ENCODE data around the gene FRMPD4.

FRMPD4 gene

DNA sequence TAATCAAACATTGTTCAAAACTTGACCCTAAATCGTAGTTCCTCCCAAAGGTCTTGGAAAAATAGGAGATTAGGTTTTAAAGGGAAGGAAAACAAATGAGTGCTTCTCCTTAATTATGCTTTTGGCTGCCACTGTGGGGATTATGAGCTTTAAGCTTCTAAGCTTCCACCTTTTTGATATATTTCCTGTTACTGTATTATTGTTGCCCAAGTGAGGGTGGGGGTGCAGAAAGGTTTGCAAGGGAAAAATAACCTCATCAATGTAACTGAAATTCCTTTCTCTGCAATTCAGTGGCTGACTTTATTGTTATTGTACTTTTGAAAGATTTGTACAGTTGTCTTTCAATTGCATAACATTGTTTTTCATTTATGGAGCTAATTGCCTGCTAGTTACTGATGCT lies 285.1 kb downstream of the FRMPD4 start:
- Mint-ChIP-seq H3K4me1 (ENCODE audit: low read depth) (no peaks in the 10 kb centered on the region), H3K4me3 (no peak overlapping the region), H3K9me3 (no peaks in the 10 kb centered on the region), H3K27me3 (ENCODE audit: low read depth) (no peaks in the 10 kb centered on the region), H3K27ac (no peak overlapping the region), H3K36me3 (ENCODE audit: low read depth) (no peaks in the 10 kb centered on the region)
- DNase-seq (ENCODE audit: low spot score) = no peak

DNA sequence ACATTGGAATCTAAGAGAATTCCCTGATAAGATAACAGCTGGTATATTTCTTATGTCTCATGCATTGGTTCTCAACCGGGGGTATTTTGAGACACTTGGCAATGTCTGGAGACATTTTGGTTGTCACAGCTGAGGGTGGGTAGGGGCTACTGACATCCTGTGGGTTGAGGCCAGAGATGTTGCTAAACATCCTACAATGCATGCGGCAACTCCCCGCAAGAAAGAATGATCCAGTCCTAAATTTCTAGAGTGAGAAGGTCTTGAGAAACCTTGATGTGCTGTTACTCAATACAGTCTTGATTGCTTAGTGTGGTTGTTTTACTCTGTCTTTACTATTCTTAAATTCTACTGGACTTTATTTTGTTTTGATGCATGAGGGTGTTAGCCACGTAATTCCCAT lies 287.2 kb downstream of the FRMPD4 start:
- Mint-ChIP-seq H3K27me3 (ENCODE audit: low read depth) (no peaks in the 10 kb centered on the region), H3K36me3 (ENCODE audit: low read depth) (no peaks in the 10 kb centered on the region), H3K4me3 (no peak overlapping the region), H3K4me1 (ENCODE audit: low read depth) (no peaks in the 10 kb centered on the region), H3K27ac (no peak overlapping the region), H3K9me3 (no peaks in the 10 kb centered on the region)
- no peak for DNase-seq (ENCODE audit: low spot score)

DNA sequence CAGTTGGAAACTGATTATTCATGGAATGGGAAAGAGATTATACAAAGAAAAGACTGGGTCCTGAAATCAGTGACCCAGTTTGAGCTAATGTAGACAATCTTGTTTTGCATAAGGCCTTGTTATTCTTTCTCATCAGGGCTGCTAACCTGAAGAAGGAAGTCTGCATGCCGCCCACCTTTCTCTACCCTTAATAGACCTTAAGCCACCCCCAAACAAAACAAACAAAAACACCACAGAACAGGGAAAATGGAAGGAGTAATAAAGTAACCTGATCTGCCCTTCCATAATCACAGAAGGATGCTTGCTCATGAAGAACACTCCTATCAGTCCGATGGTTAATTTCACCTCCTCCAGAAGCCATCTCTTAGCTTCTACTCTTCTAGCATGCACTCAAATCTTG lies 288.1 kb downstream of the FRMPD4 start:
- Mint-ChIP-seq H3K9me3 (no peaks in the 10 kb centered on the region), H3K4me1 (ENCODE audit: low read depth) (no peaks in the 10 kb centered on the region), H3K27ac (no peak overlapping the region), H3K36me3 (ENCODE audit: low read depth) (no peaks in the 10 kb centered on the region), H3K4me3 (no peak overlapping the region), H3K27me3 (ENCODE audit: low read depth) (no peaks in the 10 kb centered on the region)
- DNase-seq (ENCODE audit: low spot score) = no peak

DNA sequence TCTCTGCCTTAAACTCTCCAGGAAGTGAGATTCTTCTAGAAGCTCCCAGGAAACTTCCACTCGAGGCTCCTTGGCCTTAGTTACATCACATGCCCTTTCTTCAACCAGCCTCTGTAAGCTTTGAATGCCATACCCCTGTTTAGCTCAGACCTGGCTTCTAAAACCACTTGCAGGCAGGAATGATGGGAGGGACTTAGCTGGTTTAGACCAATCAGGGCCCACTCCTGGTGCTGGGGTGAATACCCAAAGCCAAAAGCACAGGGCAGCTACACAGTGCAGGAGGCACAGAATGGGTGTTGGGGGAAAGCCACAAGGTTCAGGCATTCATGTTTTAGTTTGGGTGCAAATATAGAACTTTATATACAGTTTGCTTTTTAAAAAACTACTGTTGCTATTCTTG lies 296.2 kb downstream of the FRMPD4 start:
- no peaks in the 10 kb centered on the region for H3K27me3 Mint-ChIP-seq (ENCODE audit: low read depth)
- H3K4me1 Mint-ChIP-seq (ENCODE audit: low read depth) = no peaks in the 10 kb centered on the region
- no peaks in the 10 kb centered on the region for H3K9me3 Mint-ChIP-seq
- no peak for DNase-seq (ENCODE audit: low spot score)
- no peaks in the 10 kb centered on the region for H3K36me3 Mint-ChIP-seq (ENCODE audit: low read depth)
- H3K27ac Mint-ChIP-seq = no peak overlapping the region
- no peak overlapping the region for H3K4me3 Mint-ChIP-seq

DNA sequence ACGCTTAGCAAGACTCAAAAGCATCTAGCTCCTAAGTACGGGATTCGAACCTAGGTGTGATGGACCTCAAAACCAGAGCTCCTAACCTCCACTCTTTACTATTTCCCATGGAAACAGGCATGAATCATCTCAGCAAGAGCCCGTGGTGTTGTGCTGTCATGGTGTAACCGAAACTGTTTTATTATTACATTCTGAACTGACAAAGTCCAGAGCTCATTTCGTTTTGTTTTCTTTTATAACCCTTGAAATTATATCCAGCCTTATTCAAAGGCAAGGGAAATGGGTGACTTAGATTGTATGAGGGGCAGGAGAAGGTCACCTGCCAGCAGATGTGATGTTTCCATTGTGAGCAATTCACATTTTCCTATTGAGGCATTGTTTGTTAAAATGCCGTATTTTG lies 301.1 kb downstream of the FRMPD4 start:
- Mint-ChIP-seq H3K4me1 (ENCODE audit: low read depth) (no peaks in the 10 kb centered on the region), H3K36me3 (ENCODE audit: low read depth) (no peaks in the 10 kb centered on the region), H3K27me3 (ENCODE audit: low read depth) (no peaks in the 10 kb centered on the region), H3K4me3 (no peak overlapping the region), H3K27ac (no peak overlapping the region), H3K9me3 (no peaks in the 10 kb centered on the region)
- no peak for DNase-seq (ENCODE audit: low spot score)

DNA sequence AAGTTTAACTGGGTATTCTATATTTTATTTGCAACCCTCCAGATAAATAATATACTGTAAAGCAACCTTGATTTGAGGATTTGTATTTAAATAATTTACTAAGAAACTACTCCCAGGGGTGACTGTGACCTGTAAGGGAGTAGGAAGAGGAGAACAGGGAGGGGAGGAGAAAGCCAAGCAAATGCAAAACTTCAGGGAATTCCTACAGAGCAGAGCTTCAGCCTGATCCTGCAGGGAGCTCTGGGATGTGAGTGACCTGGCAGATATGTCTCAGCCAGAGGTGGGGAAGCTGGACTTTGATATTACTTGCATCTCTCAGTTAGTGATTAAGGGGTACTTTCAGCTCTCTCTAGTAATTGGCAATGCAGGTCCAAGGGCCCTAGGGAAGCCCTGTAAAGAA lies 302.0 kb downstream of the FRMPD4 start:
- no peak overlapping the region for H3K4me3 Mint-ChIP-seq
- H3K27me3 Mint-ChIP-seq (ENCODE audit: low read depth) = no peaks in the 10 kb centered on the region
- H3K27ac Mint-ChIP-seq = no peak overlapping the region
- no peaks in the 10 kb centered on the region for H3K4me1 Mint-ChIP-seq (ENCODE audit: low read depth)
- H3K9me3 Mint-ChIP-seq = no peaks in the 10 kb centered on the region
- no peak for DNase-seq (ENCODE audit: low spot score)
- no peaks in the 10 kb centered on the region for H3K36me3 Mint-ChIP-seq (ENCODE audit: low read depth)

DNA sequence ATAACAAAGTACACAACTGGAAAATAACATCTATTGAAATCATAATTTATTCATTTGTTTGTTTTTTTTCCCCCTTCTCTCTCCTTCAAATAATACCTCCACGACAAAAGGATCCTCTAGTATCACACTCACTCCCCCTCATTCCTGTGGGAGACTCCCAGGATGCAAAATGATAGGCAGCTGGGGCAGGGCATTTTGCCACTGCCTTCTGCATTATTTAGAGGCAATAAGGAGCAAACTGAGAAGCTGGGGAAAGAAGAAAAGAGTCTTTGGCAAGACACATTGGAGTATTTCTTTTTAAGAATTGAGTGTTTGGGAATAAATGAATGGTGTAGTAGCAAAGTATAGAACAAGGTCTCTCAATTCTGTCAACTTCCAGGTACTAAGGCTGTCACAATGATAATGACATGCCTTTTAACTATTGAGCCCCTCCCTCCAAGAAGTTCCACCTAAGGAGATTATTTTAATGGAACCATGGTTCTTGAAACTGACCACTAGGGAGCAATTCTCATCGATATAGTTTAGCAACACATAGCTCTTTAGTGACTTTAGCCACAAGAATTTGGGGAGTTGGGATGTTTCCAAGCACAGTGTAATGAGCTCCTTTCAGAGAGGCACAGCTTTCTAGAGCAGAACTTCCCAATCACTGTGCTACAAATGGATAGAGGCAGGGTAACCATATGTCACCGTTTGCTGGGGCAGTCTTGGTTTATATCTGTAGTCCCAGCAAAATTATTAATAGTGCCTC lies 303.3 kb downstream of the FRMPD4 start:
- H3K36me3 Mint-ChIP-seq (ENCODE audit: low read depth) = no peaks in the 10 kb centered on the region
- H3K4me1 Mint-ChIP-seq (ENCODE audit: low read depth) = no peaks in the 10 kb centered on the region
- no peaks in the 10 kb centered on the region for H3K9me3 Mint-ChIP-seq
- H3K27ac Mint-ChIP-seq = no peak overlapping the region
- H3K27me3 Mint-ChIP-seq (ENCODE audit: low read depth) = no peaks in the 10 kb centered on the region
- H3K4me3 Mint-ChIP-seq = no peak overlapping the region
- no peak for DNase-seq (ENCODE audit: low spot score)

DNA sequence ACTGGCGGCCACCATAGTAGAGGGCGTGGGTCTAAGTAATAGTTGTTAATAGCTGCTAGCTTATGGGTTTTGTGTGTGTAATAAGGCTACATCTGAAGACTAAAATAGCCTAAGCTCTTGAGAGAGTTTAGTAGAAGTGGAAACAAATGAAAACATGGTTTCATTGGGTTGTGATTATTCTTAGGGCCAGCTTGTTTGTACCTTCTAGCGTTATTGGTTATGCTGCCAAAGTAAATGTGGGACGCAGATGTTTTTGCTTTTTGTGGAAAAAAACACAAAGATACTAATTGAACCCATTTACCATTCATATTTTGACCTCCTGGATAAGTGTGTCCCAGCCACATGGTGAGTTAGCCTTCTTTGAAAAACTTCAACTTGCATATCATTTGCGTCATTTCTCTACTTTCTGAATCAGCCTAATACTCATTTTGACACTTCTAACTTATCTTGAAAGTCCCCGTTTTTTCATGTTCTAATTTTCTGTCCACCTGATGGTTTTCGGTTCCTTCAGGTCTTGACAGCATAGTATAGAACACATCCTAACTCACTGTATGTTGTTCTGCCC lies 305.3 kb downstream of the FRMPD4 start:
- H3K9me3 Mint-ChIP-seq = no peaks in the 10 kb centered on the region
- H3K27me3 Mint-ChIP-seq (ENCODE audit: low read depth) = no peaks in the 10 kb centered on the region
- no peak for DNase-seq (ENCODE audit: low spot score)
- no peaks in the 10 kb centered on the region for H3K36me3 Mint-ChIP-seq (ENCODE audit: low read depth)
- no peak overlapping the region for H3K27ac Mint-ChIP-seq
- no peaks in the 10 kb centered on the region for H3K4me1 Mint-ChIP-seq (ENCODE audit: low read depth)
- no peak overlapping the region for H3K4me3 Mint-ChIP-seq

DNA sequence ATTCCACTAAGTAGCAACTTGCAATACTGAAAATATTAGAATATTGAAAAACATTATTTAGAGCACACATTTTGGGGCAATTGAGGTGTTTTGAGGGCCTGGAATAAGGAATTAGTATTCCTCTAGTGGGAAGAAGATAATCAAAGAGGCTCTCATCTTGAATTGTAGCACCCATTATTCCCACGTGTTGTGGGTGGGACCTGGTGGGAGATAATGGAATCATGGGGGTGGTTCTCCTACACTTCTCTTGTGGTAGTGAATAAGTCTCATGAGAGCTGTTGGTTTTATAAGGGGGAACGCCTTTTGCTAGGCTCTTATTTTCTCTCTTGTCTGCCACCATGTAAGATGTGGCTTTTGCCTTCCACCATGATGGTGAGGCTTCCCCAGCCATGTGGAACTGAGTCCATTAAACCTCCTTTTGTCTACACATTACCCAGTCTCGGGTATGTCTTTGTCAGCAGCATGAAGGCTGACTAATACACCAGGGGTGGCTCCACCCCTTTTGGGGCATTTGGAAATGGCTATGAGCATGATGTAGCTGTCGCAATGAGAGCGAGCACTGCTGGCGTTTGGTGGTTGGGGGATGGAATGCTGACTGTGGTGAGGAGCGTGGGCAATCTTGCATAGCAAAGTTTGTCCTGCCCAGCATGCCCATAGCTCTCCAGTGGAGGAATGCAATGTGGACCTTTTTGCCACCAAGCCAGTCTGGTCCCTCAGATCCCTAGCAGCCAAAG lies 308.2 kb downstream of the FRMPD4 start:
- Mint-ChIP-seq H3K36me3 (ENCODE audit: low read depth) (no peaks in the 10 kb centered on the region), H3K4me3 (no peak overlapping the region), H3K4me1 (ENCODE audit: low read depth) (no peaks in the 10 kb centered on the region), H3K9me3 (no peaks in the 10 kb centered on the region), H3K27me3 (ENCODE audit: low read depth) (no peaks in the 10 kb centered on the region), H3K27ac (no peak overlapping the region)
- no peak for DNase-seq (ENCODE audit: low spot score)

DNA sequence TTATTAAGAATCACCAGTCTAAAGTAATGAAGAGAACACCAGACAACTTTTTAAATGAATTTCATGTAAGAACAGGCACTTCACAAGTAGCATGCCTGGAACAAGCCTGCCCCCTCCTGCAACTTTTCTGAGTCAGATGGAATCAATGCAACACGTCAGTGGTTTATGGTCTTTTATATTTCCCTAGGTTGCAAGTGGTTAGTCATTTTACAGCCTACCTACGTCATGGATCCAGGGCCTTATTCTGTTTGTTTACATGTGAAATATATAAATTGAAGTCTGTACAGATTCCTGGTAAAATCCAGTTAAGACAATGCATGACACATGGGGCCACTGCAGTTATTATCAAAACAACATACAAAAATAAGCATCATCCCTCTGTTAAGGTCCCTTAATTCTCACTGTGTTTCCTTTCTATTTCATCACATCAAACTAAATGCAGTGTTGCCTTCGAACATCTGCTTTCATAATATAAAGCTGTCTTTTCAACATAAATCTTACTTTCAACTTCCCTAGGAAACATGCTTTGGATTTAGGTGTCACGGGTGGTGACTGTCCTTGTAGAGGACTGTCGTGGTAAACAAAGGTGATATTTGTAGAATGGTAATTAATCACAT lies 309.3 kb downstream of the FRMPD4 start:
- no peak overlapping the region for H3K27ac Mint-ChIP-seq
- DNase-seq (ENCODE audit: low spot score) = no peak
- no peaks in the 10 kb centered on the region for H3K9me3 Mint-ChIP-seq
- H3K36me3 Mint-ChIP-seq (ENCODE audit: low read depth) = no peaks in the 10 kb centered on the region
- H3K4me3 Mint-ChIP-seq = no peak overlapping the region
- H3K4me1 Mint-ChIP-seq (ENCODE audit: low read depth) = no peaks in the 10 kb centered on the region
- H3K27me3 Mint-ChIP-seq (ENCODE audit: low read depth) = no peaks in the 10 kb centered on the region

DNA sequence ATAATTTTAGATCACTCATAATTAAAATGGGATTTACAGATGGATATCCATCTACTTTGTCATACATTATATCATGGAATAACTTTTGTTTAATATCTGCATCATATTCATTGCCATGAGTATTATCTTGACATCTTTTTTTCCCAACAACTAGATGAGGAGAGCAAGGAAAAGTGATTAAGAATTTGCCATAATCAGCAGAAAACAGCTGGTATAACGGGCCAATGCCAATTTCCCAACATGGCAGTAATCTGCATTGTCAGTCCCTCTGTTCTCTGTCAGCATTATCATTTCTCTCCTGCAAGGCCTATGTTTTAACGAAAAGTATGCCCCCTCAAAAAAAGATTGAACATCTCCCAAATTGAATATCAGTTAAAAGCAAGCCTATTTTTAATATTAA lies 314.0 kb downstream of the FRMPD4 start:
- H3K36me3 Mint-ChIP-seq (ENCODE audit: low read depth) = no peaks in the 10 kb centered on the region
- no peak overlapping the region for H3K4me3 Mint-ChIP-seq
- H3K9me3 Mint-ChIP-seq = no peaks in the 10 kb centered on the region
- DNase-seq (ENCODE audit: low spot score) = no peak
- H3K27ac Mint-ChIP-seq = no peak overlapping the region
- H3K4me1 Mint-ChIP-seq (ENCODE audit: low read depth) = no peaks in the 10 kb centered on the region
- no peaks in the 10 kb centered on the region for H3K27me3 Mint-ChIP-seq (ENCODE audit: low read depth)

DNA sequence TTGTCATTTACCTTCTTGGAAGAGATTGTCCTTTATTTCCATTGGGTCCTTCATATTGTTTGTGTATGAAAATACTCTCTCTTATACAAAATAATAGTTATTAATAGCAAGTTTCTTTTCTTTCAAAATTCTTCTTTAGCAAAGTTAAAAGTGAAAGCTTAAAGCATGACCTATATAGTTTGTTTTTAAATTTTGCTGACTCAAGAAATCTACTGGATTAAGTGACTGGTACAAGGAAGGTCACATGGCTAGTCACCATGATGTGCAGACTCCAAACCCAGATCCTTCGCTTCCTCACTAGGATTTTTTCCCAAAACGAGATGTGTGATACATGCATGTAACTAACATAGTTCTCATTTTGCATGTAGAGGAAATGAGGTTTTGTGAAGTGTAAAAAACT lies 322.7 kb downstream of the FRMPD4 start:
- Mint-ChIP-seq H3K4me1 (ENCODE audit: low read depth) (no peaks in the 10 kb centered on the region), H3K27ac (no peak overlapping the region), H3K27me3 (ENCODE audit: low read depth) (no peaks in the 10 kb centered on the region), H3K4me3 (no peak overlapping the region), H3K36me3 (ENCODE audit: low read depth) (no peaks in the 10 kb centered on the region), H3K9me3 (no peaks in the 10 kb centered on the region)
- no peak for DNase-seq (ENCODE audit: low spot score)

DNA sequence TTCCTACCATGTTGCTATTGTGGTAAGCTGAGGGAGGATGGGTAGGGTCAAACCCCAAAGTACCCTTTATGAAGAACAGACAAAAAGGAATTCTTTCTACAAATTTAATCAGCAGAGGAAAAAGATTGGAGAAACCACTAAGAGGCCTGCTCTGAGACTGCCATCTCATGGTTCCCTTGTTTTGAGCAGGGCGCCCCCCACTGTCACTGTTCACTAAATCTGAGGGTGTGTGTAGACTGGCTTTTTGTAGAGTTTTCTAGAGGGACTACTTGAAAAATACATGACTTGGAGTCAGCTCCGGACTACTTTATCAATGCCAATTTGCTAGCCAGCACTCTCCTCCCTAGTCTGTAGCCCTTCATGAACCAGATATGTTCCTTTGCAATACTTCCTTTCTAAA lies 324.8 kb downstream of the FRMPD4 start:
- no peaks in the 10 kb centered on the region for H3K36me3 Mint-ChIP-seq (ENCODE audit: low read depth)
- H3K9me3 Mint-ChIP-seq = no peaks in the 10 kb centered on the region
- no peak overlapping the region for H3K4me3 Mint-ChIP-seq
- DNase-seq (ENCODE audit: low spot score) = no peak
- no peaks in the 10 kb centered on the region for H3K27me3 Mint-ChIP-seq (ENCODE audit: low read depth)
- no peaks in the 10 kb centered on the region for H3K4me1 Mint-ChIP-seq (ENCODE audit: low read depth)
- no peak overlapping the region for H3K27ac Mint-ChIP-seq

DNA sequence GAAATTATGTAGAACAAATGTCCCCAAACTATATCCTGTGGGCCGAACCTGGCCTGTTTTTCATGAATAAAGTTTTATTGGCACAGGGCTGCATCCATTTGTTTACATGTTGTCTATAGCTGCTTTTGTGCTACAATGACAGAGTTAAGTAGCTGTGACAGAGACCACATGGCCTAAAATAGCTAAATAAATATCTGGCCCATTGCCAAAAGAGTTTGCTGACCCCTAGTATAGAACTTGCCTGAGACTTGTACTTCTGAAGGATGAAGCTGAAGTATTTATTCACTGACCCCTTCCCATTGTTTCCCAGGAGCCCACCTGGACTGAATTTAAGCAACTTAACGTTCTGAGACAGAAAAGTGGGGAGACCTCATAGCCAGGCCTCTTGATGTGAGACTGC lies 325.6 kb downstream of the FRMPD4 start:
- no peak overlapping the region for H3K27ac Mint-ChIP-seq
- no peaks in the 10 kb centered on the region for H3K4me1 Mint-ChIP-seq (ENCODE audit: low read depth)
- DNase-seq (ENCODE audit: low spot score) = no peak
- no peaks in the 10 kb centered on the region for H3K36me3 Mint-ChIP-seq (ENCODE audit: low read depth)
- no peak overlapping the region for H3K4me3 Mint-ChIP-seq
- H3K27me3 Mint-ChIP-seq (ENCODE audit: low read depth) = no peaks in the 10 kb centered on the region
- H3K9me3 Mint-ChIP-seq = no peaks in the 10 kb centered on the region
